ENCODE data around the gene KLF7.

KLF7 gene

DNA sequence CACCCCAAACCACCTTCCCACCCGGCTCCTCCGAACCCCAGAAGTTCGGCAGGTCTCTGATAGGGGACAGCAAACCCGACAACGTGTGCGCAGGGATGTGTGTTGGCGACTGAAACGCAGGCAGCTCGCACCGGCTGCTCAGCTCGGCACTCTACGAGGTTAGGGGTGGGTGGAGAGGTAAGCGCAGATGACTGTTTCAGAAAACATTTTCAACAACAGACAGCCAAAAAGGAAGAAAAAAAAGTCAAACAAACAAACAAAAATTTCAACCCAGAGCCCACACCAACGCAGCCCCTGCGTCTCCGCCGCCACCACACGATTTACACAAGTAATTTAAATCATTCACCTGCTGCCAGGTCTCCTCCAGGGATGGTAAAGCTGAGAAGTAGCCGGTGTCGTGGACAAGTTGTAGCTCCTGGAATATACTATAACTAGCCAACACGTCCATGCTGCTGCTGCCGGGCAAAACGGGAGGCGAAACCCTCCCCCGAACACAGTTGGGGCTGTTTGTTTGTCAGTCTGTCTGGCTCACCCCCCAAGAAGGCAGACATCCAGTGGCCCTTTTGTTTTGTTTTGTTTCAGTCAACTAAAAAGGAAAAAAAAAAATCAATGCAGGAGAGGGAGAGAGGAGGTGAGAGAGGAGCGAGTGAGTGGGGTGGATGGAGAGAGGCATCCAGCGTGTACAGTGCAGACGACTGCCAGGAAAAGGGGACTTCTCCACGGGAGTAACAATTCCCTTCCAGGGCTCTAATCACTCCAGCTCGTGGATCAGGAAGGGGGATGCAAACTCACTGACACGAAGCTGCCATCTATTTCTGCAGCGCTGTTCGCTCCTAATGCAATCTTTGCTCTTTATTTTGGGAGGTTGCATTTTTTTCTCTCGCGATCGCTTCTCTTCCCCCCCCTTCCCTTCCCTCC lies at the start of gene KLF7:
Gene KLF7 (minus strand): TSS at position 828 of the 918 bp plus-strand sequence. CDS start 380 bp downstream, at position 448.
- peak; percentile 60 for DNase-seq (ENCODE audit: low read depth)
- TF ChIP-seq CTCF (conservative IDR thresholded peaks at IDR 0.05; ENCODE audit: low read length): no peak
- peak within 1 kb of the TSS; percentile 95 for H3K4me3 ChIP-seq (ENCODE audit: low read length)

- no peak overlapping the region for H3K4me3 ChIP-seq (ENCODE audit: low read length)
- DNase-seq (ENCODE audit: low read depth): no peak
- TF ChIP-seq CTCF (conservative IDR thresholded peaks at IDR 0.05; ENCODE audit: low read length): no peak
Observed at GRCh38 chr2:207215308-207215707, 49.6 kb upstream of the KLF7 start.

DNA sequence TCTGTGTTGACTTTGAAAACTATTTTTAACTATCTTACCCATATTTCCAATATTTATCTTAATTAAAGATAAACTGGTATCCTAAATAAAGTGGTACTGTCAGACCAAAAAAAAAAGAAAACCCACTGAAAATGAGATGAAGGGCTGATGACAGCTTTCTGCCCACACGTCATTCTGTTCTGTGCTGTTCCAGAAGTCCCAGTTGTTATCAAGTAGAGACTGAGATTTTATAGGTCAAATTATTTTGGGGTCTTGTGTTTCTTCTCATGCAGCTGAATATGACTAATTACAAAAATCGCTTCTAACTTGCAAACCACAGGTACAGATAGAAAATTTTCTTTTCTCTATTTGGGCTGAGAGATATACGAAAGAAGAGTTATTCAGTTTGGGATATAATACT lies 48.7 kb upstream of the KLF7 start:
- TF ChIP-seq CTCF (conservative IDR thresholded peaks at IDR 0.05; ENCODE audit: low read length): no peak
- DNase-seq (ENCODE audit: low read depth): no peak
- no peak overlapping the region for H3K4me3 ChIP-seq (ENCODE audit: low read length)

GRCh38 chr2:207206011-207206410 lies 40.3 kb upstream of the KLF7 start:
- H3K4me3 ChIP-seq (ENCODE audit: low read length): no peak overlapping the region
- no peak for TF ChIP-seq CTCF (conservative IDR thresholded peaks at IDR 0.05; ENCODE audit: low read length)
- no peak for DNase-seq (ENCODE audit: low read depth)

GRCh38 chr2:207205173-207205957 lies 39.6 kb upstream of the KLF7 start:
- DNase-seq (ENCODE audit: low read depth): no peak
- H3K4me3 ChIP-seq (ENCODE audit: low read length): no peak overlapping the region
- TF ChIP-seq CTCF (conservative IDR thresholded peaks at IDR 0.05; ENCODE audit: low read length): no peak

DNA sequence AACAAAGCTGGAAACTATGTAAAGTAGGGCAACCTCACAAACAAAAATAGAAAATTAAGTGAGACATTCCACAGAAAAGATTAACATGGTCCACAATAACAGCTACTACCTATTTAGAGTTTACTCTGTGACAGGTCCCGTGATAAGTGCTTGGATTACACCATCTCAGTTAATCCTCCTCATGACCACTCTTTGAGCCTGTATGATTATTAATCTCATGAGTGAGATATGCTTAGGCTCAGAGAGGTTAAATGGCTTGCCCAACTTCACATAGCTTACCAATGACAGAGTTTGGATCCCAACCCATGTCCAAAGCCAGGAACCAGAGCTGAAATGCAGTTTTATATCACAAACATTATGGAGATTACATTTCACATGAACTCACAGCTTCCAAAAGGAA lies 37.3 kb upstream of the KLF7 start:
- no peak for DNase-seq (ENCODE audit: low read depth)
- H3K4me3 ChIP-seq (ENCODE audit: low read length): no peak overlapping the region
- TF ChIP-seq CTCF (conservative IDR thresholded peaks at IDR 0.05; ENCODE audit: low read length): no peak
